Spinal cord (tissue), 10 donors: ENCODE measurements around the gene ALX4. TPM values are rescaled to one million over a fixed set of nuclear protein-coding genes. Genes with fewer than 3 reads are reported as not detected.

Experiments
- DNase-seq, 6 donors: peaks; one replicate each; pipeline versions ENCODE4 v3.0.0 to v3.0.0-alpha.2; 2013 to 2015; ENCODE audit warnings: low spot score in 6 of 6, low read depth in 4 of 6
- H3K27ac ChIP-seq: one replicate; pipeline ENCODE4 v1.5.1; 2013; ENCODE audit warnings: low read depth, low read length, control low read depth
- H3K27me3 ChIP-seq: one replicate; pipeline ENCODE4 v1.6.1; 2013; ENCODE audit warnings: low read length; ENCODE audit not compliant: control insufficient read depth, insufficient read depth
- H3K36me3 ChIP-seq: one replicate; pipeline ENCODE4 v1.6.1; 2013; ENCODE audit warnings: low read length; ENCODE audit not compliant: control insufficient read depth, insufficient read depth
- H3K4me1 ChIP-seq: one replicate; pipeline ENCODE4 v1.6.1; 2013; ENCODE audit warnings: low read length; ENCODE audit not compliant: control insufficient read depth, insufficient read depth
- H3K4me3 ChIP-seq: one replicate; pipeline ENCODE4 v1.5.1; 2013; ENCODE audit warnings: low read depth, low read length, control low read depth
- H3K9me3 ChIP-seq: one replicate; pipeline ENCODE4 v1.6.1; 2013; ENCODE audit warnings: low read length; ENCODE audit not compliant: control insufficient read depth, insufficient read depth
- WGBS: methylation state at CpG from one replicate; pipeline ENCODE4 v1.1.5; 2013; ENCODE audit warnings: missing lambda C conversion rate; ENCODE audit not compliant: insufficient coverage; 5-methylcytosine and 5-hydroxymethylcytosine counted together
- polyA plus RNA-seq, 2 donors: library from polyadenylated mRNA; unstranded; fragments of 120-200 nt; gene quantifications; one replicate each; pipeline ENCODE4 v1.2.1, GENCODE V29; 2013; ENCODE audit not compliant: insufficient read length in 2 of 2
- total RNA-seq, 2 donors: library from RNA; depleted of rRNA in 1 of 2; stranded (reverse); fragments of 120-200 nt in 1 of 2; fragments of >200 nt in 1 of 2; gene quantifications; one replicate each; pipeline versions ENCODE4 v1.2.3 to v1.2.4, GENCODE V29; 2013 to 2014
- donor health status: healthy.

Gene ALX4
- total and polyA plus RNA-seq, 4 donors = 0.30 to 8.6 (median 0.48) TPM

- Histone ChIP-seq H3K9me3 (no peaks in the 10 kb centered on the region), H3K4me1 (no peaks in the 10 kb centered on the region), H3K27ac (no peak overlapping the region), H3K4me3 (no peak overlapping the region), H3K27me3 (peaks cover 73% of the 10 kb centered on the region), H3K36me3 (no peaks in the 10 kb centered on the region)
- DNase-seq = no peak
- 12% methylated on average over 5 of the region's 11 CpGs for WGBS
Measured at GRCh38 chr11:44328138-44328660, 18.3 kb upstream of the ALX4 start.

DNA sequence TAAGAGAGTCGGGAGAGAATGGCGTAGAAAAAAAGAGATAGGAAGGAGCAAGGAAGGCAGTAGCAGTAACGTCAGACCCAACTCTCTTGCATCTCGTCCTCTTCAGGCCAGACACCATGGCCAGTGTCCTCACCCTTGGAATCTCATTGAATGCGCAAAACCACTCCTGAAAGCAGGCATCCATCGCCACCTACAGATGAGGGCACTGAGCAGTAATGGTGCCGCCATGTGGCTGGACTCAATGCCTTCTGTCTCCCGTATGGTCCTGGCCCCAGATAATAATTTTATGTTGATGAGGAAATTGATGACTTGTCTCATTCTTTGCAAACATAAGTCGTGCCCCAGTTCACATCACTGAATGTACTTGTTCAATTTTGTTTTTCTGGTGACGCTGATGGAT lies 17.8 kb upstream of the ALX4 start:
- no peak overlapping the region for H3K27ac ChIP-seq
- H3K36me3 ChIP-seq = no peaks in the 10 kb centered on the region
- peaks cover 75% of the 10 kb centered on the region for H3K27me3 ChIP-seq
- no peaks in the 10 kb centered on the region for H3K4me1 ChIP-seq
- DNase-seq = no peak
- 53% methylated on average over 8 of the region's 10 CpGs for WGBS
- no peaks in the 10 kb centered on the region for H3K9me3 ChIP-seq
- no peak overlapping the region for H3K4me3 ChIP-seq

GRCh38 chr11:44326615-44327475 lies 16.9 kb upstream of the ALX4 start:
- no peaks in the 10 kb centered on the region for H3K9me3 ChIP-seq
- no peak overlapping the region for H3K4me3 ChIP-seq
- H3K27me3 ChIP-seq = peaks cover 79% of the 10 kb centered on the region
- H3K27ac ChIP-seq = no peak overlapping the region
- DNase-seq = no peak
- no peaks in the 10 kb centered on the region for H3K36me3 ChIP-seq
- no peaks in the 10 kb centered on the region for H3K4me1 ChIP-seq
- 57% methylated on average over 13 of the region's 15 CpGs for WGBS

- 84% methylated on average over 5 of the region's 5 CpGs for WGBS
- peaks cover 89% of the 10 kb centered on the region for H3K27me3 ChIP-seq
- DNase-seq = no peak
- no peaks in the 10 kb centered on the region for H3K36me3 ChIP-seq
- H3K4me1 ChIP-seq = no peaks in the 10 kb centered on the region
- no peaks in the 10 kb centered on the region for H3K9me3 ChIP-seq
- H3K27ac ChIP-seq = no peak overlapping the region
- H3K4me3 ChIP-seq = no peak overlapping the region
Measured at GRCh38 chr11:44325698-44326097, 15.8 kb upstream of the ALX4 start.

DNA sequence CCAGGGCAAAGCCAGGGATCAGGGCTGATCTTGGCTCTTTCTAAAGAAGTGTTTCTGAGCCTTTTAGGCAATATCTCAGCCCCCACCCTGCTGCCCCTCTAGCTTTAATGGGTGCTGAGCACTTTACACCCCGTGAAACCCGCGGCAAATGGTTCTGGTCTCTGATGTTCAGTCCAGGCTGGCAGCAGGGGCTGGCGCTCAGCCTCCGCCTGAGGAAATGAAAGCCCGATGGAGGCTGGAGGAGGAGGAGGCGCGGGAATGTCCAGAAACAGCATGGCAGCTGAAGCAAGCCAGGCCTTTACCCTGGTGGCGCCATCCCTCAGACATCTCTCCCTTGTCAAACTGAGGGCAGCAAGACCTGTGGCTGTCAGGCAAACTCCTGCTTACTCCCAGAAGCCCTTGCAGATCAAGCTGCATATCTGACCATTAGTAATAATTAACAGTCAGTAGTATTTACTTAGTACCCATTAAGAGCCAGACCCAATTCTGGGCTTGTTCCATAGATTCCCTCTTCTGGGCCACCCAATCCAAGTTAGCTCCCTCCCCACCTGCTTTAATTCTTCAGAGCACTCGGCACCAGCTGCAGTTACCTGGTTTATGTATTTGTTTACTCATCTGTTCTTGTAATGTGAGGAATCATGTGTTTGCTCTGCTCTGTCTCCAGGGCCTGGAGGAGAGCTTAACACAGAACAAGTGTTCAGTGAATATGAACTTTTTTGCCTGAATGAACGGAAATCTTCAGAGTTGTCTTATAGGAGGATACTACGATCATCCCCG lies 15.0 kb upstream of the ALX4 start:
- Histone ChIP-seq H3K9me3 (no peaks in the 10 kb centered on the region), H3K4me3 (no peak overlapping the region), H3K27ac (no peak overlapping the region), H3K4me1 (peaks cover 3% of the 10 kb centered on the region), H3K27me3 (peaks cover 97% of the 10 kb centered on the region), H3K36me3 (no peaks in the 10 kb centered on the region)
- 58% methylated on average over 12 of the region's 13 CpGs for WGBS
- no peak for DNase-seq

DNA sequence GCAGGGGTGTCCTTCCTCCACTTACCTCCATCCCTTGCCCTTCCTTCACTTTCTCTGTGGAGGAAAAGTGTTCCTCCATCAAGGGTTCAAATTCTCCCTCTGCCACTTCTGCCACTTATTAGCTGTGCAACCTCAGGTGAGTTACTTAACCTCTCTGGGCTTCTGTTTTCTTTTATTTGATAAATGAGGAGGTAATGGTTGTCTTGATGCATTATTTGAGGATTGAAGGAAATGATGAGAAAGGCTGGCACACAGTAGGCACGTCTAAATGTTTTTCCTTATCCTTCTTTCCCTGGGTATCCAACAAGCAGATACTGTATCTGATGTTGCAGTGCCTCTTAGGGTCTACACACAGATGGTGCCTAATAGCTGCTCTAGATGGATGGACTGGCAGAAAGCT lies 14.3 kb upstream of the ALX4 start:
- no peak overlapping the region for H3K27ac ChIP-seq
- WGBS = no CpG with 5 or more reads among the region's 1 CpG
- no peak for DNase-seq

GRCh38 chr11:44322243-44322642 lies 12.3 kb upstream of the ALX4 start:
- no peak overlapping the region for H3K27ac ChIP-seq
- no peak for DNase-seq
- 18% methylated on average over 5 of the region's 6 CpGs for WGBS
- H3K4me3 ChIP-seq = no peak overlapping the region
- peaks cover 9% of the 10 kb centered on the region for H3K4me1 ChIP-seq
- peaks cover 98% of the 10 kb centered on the region for H3K27me3 ChIP-seq
- no peaks in the 10 kb centered on the region for H3K36me3 ChIP-seq
- H3K9me3 ChIP-seq = no peaks in the 10 kb centered on the region

More for the DNA sequence above, 14.3 kb upstream of the ALX4 start:
- H3K4me1 ChIP-seq = peaks cover 9% of the 10 kb centered on the region
- H3K4me3 ChIP-seq = no peak overlapping the region
- H3K36me3 ChIP-seq = no peaks in the 10 kb centered on the region
- no peaks in the 10 kb centered on the region for H3K9me3 ChIP-seq
- peaks cover 97% of the 10 kb centered on the region for H3K27me3 ChIP-seq

DNA sequence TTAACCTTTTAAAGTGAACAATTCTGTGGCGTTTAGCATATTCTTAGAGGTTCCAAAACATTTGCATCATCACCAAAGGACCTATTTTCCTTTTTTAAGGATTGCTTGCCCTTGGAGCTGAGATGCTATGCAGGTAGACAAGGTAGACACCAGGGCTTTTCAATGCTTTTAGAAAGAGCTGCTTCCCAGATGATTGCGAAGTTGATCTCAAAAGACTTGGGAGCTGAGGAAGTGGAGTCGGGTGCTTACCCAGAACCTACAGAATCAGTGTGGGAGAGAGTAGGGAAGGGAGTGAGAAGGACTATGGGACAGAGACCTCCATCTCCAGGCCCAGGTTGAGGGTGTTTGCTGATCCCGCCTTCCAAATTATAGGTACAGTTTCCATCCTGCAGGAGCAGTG lies 11.1 kb upstream of the ALX4 start:
- Histone ChIP-seq H3K4me3 (no peak overlapping the region), H3K36me3 (no peaks in the 10 kb centered on the region), H3K4me1 (peaks cover 20% of the 10 kb centered on the region), H3K9me3 (no peaks in the 10 kb centered on the region), H3K27ac (no peak overlapping the region), H3K27me3 (peaks cover 100% of the 10 kb centered on the region)
- WGBS = 0% methylated on average over 2 of the region's 4 CpGs
- DNase-seq = no peak

- Histone ChIP-seq H3K4me3 (no peak overlapping the region), H3K27me3 (peaks cover 100% of the 10 kb centered on the region), H3K36me3 (no peaks in the 10 kb centered on the region), H3K4me1 (peaks cover 24% of the 10 kb centered on the region), H3K27ac (no peak overlapping the region), H3K9me3 (no peaks in the 10 kb centered on the region)
- DNase-seq = no peak
- 3% methylated on average over 17 of the region's 20 CpGs for WGBS
Measured at GRCh38 chr11:44320289-44320973, 10.5 kb upstream of the ALX4 start.
